Kidney epithelial cell (primary cell): ENCODE measurements around the gene RCN2. TPM values are rescaled to one million over a fixed set of nuclear protein-coding genes. Genes with fewer than 3 reads are reported as not detected.
"Not testable (repeated sequence)": the region's sequence is repeated elsewhere in the genome, so short reads cannot be mapped to it uniquely, and the experiment has no call there.

Experiments
- DNase-seq: peaks from one replicate; pipeline ENCODE4 v3.0.0-alpha.2; 2010; ENCODE audit warnings: low read depth
- H3K27me3 ChIP-seq: 2 replicates; pipeline ENCODE4 v1.6.0; 2011; ENCODE audit warnings: low read length; ENCODE audit not compliant: control insufficient read depth, insufficient read depth
- H3K36me3 ChIP-seq: 2 replicates; pipeline ENCODE4 v1.5.1; 2011; ENCODE audit warnings: low read length; ENCODE audit not compliant: control insufficient read depth, insufficient read depth
- H3K4me3 ChIP-seq: 2 replicates; pipeline ENCODE4 v1.5.1; 2011; ENCODE audit warnings: low read depth, mild to moderate bottlenecking, control low read depth, low read length
- CTCF ChIP-seq: IDR thresholded peaks from 2 replicates; pipeline ENCODE4 v1.5.1; 2011; ENCODE audit warnings: mild to moderate bottlenecking, moderate library complexity, low read length, control low read depth, inconsistent platforms; ENCODE audit not compliant: insufficient read depth, poor library complexity, severe bottlenecking
- total RNA-seq: library from RNA; depleted of rRNA; stranded (reverse); fragments of >200 nt; gene quantifications from 2 replicates; pipeline ENCODE4 v1.2.3, GENCODE V29; 2015

RCN2 gene, protein sequence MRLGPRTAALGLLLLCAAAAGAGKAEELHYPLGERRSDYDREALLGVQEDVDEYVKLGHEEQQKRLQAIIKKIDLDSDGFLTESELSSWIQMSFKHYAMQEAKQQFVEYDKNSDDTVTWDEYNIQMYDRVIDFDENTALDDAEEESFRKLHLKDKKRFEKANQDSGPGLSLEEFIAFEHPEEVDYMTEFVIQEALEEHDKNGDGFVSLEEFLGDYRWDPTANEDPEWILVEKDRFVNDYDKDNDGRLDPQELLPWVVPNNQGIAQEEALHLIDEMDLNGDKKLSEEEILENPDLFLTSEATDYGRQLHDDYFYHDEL
- 104 and 119 TPM in 2 replicates for total RNA-seq

- H3K27me3 ChIP-seq: no peaks in the 10 kb centered on the region
- peak within 1 kb of the TSS; percentile 72 for H3K4me3 ChIP-seq
- H3K36me3 ChIP-seq: peaks cover 1% of the 10 kb centered on the region
- peak; percentile 60 for DNase-seq
- TF ChIP-seq CTCF: no peak
Measured at GRCh38 chr15:76931397-76932134, at the start of gene RCN2. Gene RCN2, plus strand, starts transcription at chr15:76931749. Its CDS starts 93 bp downstream, at chr15:76931842.

DNA sequence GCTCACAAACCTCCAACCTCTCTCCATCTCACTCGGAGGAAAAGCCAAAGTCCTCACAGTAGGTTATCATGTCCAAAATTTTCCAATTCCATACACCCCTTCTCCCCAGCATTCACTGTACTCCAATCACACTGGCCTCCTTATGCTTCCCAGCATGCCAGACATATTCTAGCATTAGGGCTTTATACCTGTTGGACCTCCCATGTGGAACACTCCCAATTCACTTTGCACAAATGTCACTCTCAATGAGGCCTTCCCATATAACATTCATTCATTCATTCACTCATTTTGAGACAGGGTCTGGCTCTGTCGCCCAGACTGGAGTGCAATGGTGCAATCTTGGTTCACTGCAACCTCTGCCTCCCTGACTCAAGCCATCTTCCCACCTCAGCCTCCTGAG, 46.3 kb upstream of the RCN2 start:
- no peaks in the 10 kb centered on the region for H3K27me3 ChIP-seq
- no peak overlapping the region for H3K4me3 ChIP-seq
- DNase-seq: no peak
- H3K36me3 ChIP-seq: no peaks in the 10 kb centered on the region
- no peak for TF ChIP-seq CTCF

GRCh38 chr15:76887280-76888141, 44.0 kb upstream of the RCN2 start:
- not testable (repeated sequence) for H3K4me3 ChIP-seq, H3K27me3 ChIP-seq, H3K36me3 ChIP-seq, DNase-seq

GRCh38 chr15:76892836-76893235, 38.7 kb upstream of the RCN2 start:
- H3K4me3 ChIP-seq, DNase-seq, H3K27me3 ChIP-seq, H3K36me3 ChIP-seq: not testable (repeated sequence)

GRCh38 chr15:76894174-76894573, 37.4 kb upstream of the RCN2 start:
- no peak for TF ChIP-seq CTCF
- no peak overlapping the region for H3K4me3 ChIP-seq
- no peak for DNase-seq
- H3K36me3 ChIP-seq: no peaks in the 10 kb centered on the region
- no peaks in the 10 kb centered on the region for H3K27me3 ChIP-seq

DNA sequence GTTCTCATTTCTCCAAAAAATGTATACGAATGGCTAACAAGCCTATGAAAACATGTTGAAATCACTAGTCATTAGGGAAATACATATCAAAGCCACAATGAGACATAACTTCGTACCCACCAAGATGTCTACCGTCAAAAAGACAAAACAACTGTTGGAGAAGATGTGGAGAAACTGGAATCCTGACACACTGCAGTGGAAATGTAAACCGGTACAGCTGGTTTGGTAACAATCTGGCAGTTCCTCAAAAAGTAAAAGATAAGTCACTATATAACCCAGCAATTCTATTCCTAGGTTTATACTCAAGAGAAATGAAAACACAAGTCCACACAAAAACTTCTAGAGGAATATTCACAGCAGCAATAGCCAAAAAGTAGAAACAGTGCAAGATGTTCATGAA, 33.4 kb upstream of the RCN2 start:
- TF ChIP-seq CTCF: no peak
- no peak for DNase-seq
- H3K36me3 ChIP-seq: no peaks in the 10 kb centered on the region
- H3K4me3 ChIP-seq: no peak overlapping the region
- H3K27me3 ChIP-seq: no peaks in the 10 kb centered on the region

DNA sequence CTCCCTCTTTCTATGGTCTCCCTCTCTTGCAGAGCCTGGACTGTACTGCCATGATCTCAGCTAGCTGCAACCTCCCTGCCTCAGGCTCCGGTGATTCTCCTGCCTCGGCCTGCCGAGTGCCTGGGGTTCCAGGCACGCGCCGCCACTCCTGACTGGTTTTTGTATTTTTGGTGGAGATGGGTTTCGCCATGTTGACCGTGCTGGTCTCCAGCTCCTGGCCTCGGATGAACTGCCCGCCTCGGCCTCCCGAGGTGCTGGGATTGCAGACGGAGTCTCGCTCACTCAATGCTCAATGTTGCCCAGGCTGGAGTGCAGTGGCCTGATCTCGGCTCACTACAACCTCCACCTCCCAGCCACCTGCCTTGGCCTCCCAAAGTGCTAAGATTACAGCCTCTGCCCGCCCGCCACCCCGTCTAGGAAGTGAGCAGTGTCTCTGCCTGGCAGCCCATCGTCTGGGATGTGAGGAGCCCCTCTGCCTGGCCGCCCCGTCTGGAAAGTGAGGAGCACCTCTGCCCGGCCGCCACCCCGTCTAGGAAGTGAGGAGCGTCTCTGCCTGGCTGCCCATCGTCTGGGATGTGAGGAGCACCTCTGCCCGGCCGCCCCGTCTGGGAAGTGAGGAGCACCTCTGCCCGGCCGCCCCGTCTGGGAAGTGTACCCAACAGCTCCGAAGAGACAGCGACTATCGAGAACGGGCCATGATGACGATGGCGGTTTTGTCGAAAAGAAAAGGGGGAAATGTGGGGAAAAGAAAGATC, 32.2 kb upstream of the RCN2 start:
- not testable (repeated sequence) for H3K36me3 ChIP-seq, H3K4me3 ChIP-seq, H3K27me3 ChIP-seq, DNase-seq

DNA sequence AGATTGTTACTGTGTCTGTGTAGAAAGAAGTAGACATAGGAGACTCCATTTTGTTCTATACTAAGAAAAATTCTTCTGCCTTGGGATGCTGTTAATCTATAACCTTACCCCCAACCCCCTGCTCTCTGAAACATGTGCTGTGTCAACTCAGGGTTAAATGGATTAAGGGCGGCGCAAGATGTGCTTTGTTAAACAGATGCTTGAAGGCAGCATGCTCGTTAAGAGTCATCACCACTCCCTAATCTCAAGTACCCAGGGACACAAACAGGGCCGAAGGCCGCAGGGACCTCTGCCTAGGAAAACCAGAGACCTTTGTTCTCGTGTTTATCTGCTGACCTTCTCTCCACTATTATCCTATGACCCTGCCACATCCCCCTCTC, 31.6 kb upstream of the RCN2 start:
- not testable (repeated sequence) for DNase-seq, H3K4me3 ChIP-seq, H3K27me3 ChIP-seq, H3K36me3 ChIP-seq
